Liver (tissue), 9 donors: ENCODE measurements around the gene ALG12. TPM values are rescaled to one million over a fixed set of nuclear protein-coding genes. Genes with fewer than 3 reads are reported as not detected.

Experiments
- DNase-seq: peaks from one replicate; pipeline ENCODE4 v3.0.0-alpha.2; 2017; ENCODE audit warnings: low spot score
- H3K27ac ChIP-seq, 2 donors: one replicate each; pipeline ENCODE4 v1.7.0; 2013; ENCODE audit warnings: inconsistent platforms in 2 of 2, low read length in 2 of 2, control low read depth in 1 of 2, low read depth in 1 of 2, mild to moderate bottlenecking in 1 of 2
- H3K27me3 ChIP-seq, 4 donors: one replicate each; pipeline versions ENCODE4 v1.6.1 to v1.7.0; 2013; ENCODE audit warnings: low read length in 3 of 4, inconsistent platforms in 1 of 4, mild to moderate bottlenecking in 1 of 4, moderate library complexity in 1 of 4; ENCODE audit not compliant: control insufficient read depth in 4 of 4, insufficient read depth in 4 of 4
- H3K36me3 ChIP-seq, 4 donors: one replicate each; pipeline versions ENCODE4 v1.6.1 to v1.7.0; 2013; ENCODE audit warnings: low read length in 3 of 4, mild to moderate bottlenecking in 3 of 4, low read depth in 1 of 4, moderate library complexity in 1 of 4; ENCODE audit not compliant: control insufficient read depth in 4 of 4, insufficient read depth in 3 of 4
- H3K4me1 ChIP-seq, 4 donors: one replicate each; pipeline versions ENCODE4 v1.6.1 to v1.7.0; 2013; ENCODE audit warnings: low read length in 3 of 4, mild to moderate bottlenecking in 3 of 4, moderate library complexity in 1 of 4; ENCODE audit not compliant: control insufficient read depth in 4 of 4, insufficient read depth in 4 of 4
- H3K4me3 ChIP-seq, 3 donors: one replicate each; pipeline versions ENCODE4 v1.6.1 to v1.7.0; 2013; ENCODE audit warnings: low read length in 3 of 3, control low read depth in 1 of 3, low read depth in 1 of 3, mild to moderate bottlenecking in 1 of 3
- H3K9ac ChIP-seq, 2 donors: one replicate each; pipeline ENCODE4 v1.7.0; 2013; ENCODE audit warnings: low read length in 2 of 2, mild to moderate bottlenecking in 2 of 2, moderate library complexity in 2 of 2, control low read depth in 1 of 2, low read depth in 1 of 2
- H3K9me3 ChIP-seq, 4 donors: one replicate each; pipeline versions ENCODE4 v1.6.1 to v1.7.0; 2013; ENCODE audit warnings: low read length in 3 of 4; ENCODE audit not compliant: control insufficient read depth in 4 of 4
- ATF3 ChIP-seq: IDR thresholded peaks from 2 replicates; pipeline ENCODE4 v1.6.1; 2016; ENCODE audit warnings: antibody characterized with exemption
- CTCF ChIP-seq: fragments of 150-350 bp; IDR thresholded peaks from 2 replicates; pipeline ENCODE4 v1.5.1; 2017; ENCODE audit warnings: improper control_type of control experiment, low read depth, low read length; ENCODE audit not compliant: missing input control
- EGR1 ChIP-seq, 2 donors: IDR thresholded peaks; 2 replicates each; pipeline ENCODE4 v1.6.1; 2016 to 2018; ENCODE audit warnings: antibody characterized with exemption in 2 of 2, low read depth in 2 of 2
- FOXA1 ChIP-seq: IDR thresholded peaks from 2 replicates; pipeline ENCODE4 v1.6.1; 2016; ENCODE audit warnings: antibody characterized with exemption
- FOXA2 ChIP-seq: IDR thresholded peaks from 2 replicates; pipeline ENCODE4 v1.6.1; 2016; ENCODE audit warnings: antibody characterized with exemption
- GABPA ChIP-seq, 2 donors: IDR thresholded peaks in 1 of 2; conservative IDR thresholded peaks in 1 of 2; 2 replicates each; pipeline ENCODE4 v1.6.1; 2016; ENCODE audit warnings: antibody characterized with exemption in 2 of 2, mild to moderate bottlenecking in 1 of 2, moderate library complexity in 1 of 2
- HNF4A ChIP-seq, 2 donors: conservative IDR thresholded peaks; 2 replicates each; pipeline ENCODE4 v1.6.1; 2016; ENCODE audit warnings: antibody characterized with exemption in 2 of 2, mild to moderate bottlenecking in 2 of 2
- HNF4G ChIP-seq: IDR thresholded peaks from 2 replicates; pipeline ENCODE4 v1.6.1; 2016; ENCODE audit warnings: antibody characterized with exemption
- JUND ChIP-seq, 2 donors: IDR thresholded peaks; 2 replicates each; pipeline ENCODE4 v1.6.1; 2016; ENCODE audit warnings: antibody characterized with exemption in 2 of 2
- MAX ChIP-seq: IDR thresholded peaks from 2 replicates; pipeline ENCODE4 v1.6.1; 2016; ENCODE audit warnings: antibody characterized with exemption
- NR2F2 ChIP-seq: IDR thresholded peaks from 2 replicates; pipeline ENCODE4 v1.6.1; 2016; ENCODE audit warnings: antibody characterized with exemption
- RAD21 ChIP-seq, 2 donors: IDR thresholded peaks; 2 replicates each; pipeline ENCODE4 v1.6.1; 2016; ENCODE audit warnings: antibody characterized with exemption in 2 of 2, mild to moderate bottlenecking in 2 of 2
- REST ChIP-seq: IDR thresholded peaks from 2 replicates; pipeline ENCODE4 v1.6.1; 2016; ENCODE audit warnings: antibody characterized with exemption, mild to moderate bottlenecking
- RXRA ChIP-seq, 2 donors: IDR thresholded peaks; 2 replicates each; pipeline ENCODE4 v1.6.1; 2017 to 2018; ENCODE audit warnings: antibody characterized with exemption in 2 of 2, mild to moderate bottlenecking in 1 of 2
- SP1 ChIP-seq: IDR thresholded peaks from 2 replicates; pipeline ENCODE4 v1.6.1; 2018; ENCODE audit warnings: antibody characterized with exemption, mild to moderate bottlenecking
- TAF1 ChIP-seq: conservative IDR thresholded peaks from 2 replicates; pipeline ENCODE4 v1.6.1; 2016; ENCODE audit warnings: antibody characterized with exemption, mild to moderate bottlenecking
- YY1 ChIP-seq: IDR thresholded peaks from 2 replicates; pipeline ENCODE4 v1.6.1; 2016; ENCODE audit warnings: antibody characterized with exemption, mild to moderate bottlenecking
- ZBTB33 ChIP-seq: IDR thresholded peaks from 2 replicates; pipeline ENCODE4 v1.6.1; 2016; ENCODE audit warnings: antibody characterized with exemption
- WGBS: extraction: QIAGEN DNeasy Blood & Tissue Kit; methylation state at CpG from one replicate; pipeline ENCODE4 v1.1.7; 2013; 5-methylcytosine and 5-hydroxymethylcytosine counted together
- polyA plus RNA-seq, 2 donors: library from polyadenylated mRNA; stranded (reverse) in 1 of 2; unstranded in 1 of 2; fragments of 200-250 nt in 1 of 2; fragments of >200 nt in 1 of 2; fragmentation: Nextera tagmentation in 1 of 2; extraction: Ambion mirVana in 1 of 2; gene quantifications; one replicate each; pipeline versions ENCODE4 v1.2.1 to v1.2.3, GENCODE V29; 2013 to 2015
- total RNA-seq, 2 donors: library from RNA; depleted of rRNA; stranded (reverse); fragments of >200 nt; gene quantifications; one replicate each; pipeline ENCODE4 v1.2.3, GENCODE V29; 2014
- donor health status: healthy.
- donor health status: healthy.
- donor health status: healthy.
- donor health status: healthy.
- donor health status: healthy.

Gene ALG12
- total and polyA plus RNA-seq, 4 donors = 10.4 to 20.2 (median 14.0) TPM

- DNase-seq = no peak
- Histone ChIP-seq H3K36me3 (peaks cover 15 to 58% (median 19%) of the 10 kb centered on the region in 4 donors), H3K9ac (no peak overlapping the region), H3K4me3 (no peak overlapping the region), H3K27me3 (no peaks in the 10 kb centered on the region), H3K27ac (no peak overlapping the region), H3K4me1 (no peaks in the 10 kb centered on the region), H3K9me3 (no peaks in the 10 kb centered on the region)
- WGBS = 97% methylated on average over 19 of the region's 19 CpGs
- TF ChIP-seq HNF4G = no peak
- no peak for TF ChIP-seq FOXA1
- TF ChIP-seq HNF4A (conservative IDR thresholded peaks at IDR 0.05) = no peak
- TF ChIP-seq MAX = no peak
- no peak for TF ChIP-seq CTCF
- TF ChIP-seq JUND (IDR thresholded peaks at IDR 0.05) = no peak
- TF ChIP-seq GABPA (IDR thresholded peaks at IDR 0.05 in 1 of 2, conservative IDR thresholded peaks at IDR 0.05 in 1 of 2) = no peak
- no peak for TF ChIP-seq ATF3
- TF ChIP-seq REST = no peak
Observed at GRCh38 chr22:49907807-49908206, 10.4 kb downstream of the ALG12 start.

GRCh38 chr22:49906799-49907290 is 11.4 kb downstream of the ALG12 start:
- Histone ChIP-seq H3K27ac (no peak overlapping the region), H3K4me1 (no peaks in the 10 kb centered on the region), H3K9ac (no peak overlapping the region), H3K4me3 (no peak overlapping the region), H3K27me3 (no peaks in the 10 kb centered on the region), H3K9me3 (no peaks in the 10 kb centered on the region), H3K36me3 (peaks cover 12 to 60% (median 21%) of the 10 kb centered on the region in 4 donors)
- DNase-seq = no peak
- WGBS = 95% methylated on average over 14 of the region's 14 CpGs
- TF ChIP-seq EGR1 (IDR thresholded peaks at IDR 0.05; ENCODE audit: low read depth in 2 of 2) (no peak), SP1 (no peak), RAD21 (IDR thresholded peaks at IDR 0.05) (no peak), HNF4G (no peak), TAF1 (no peak), ATF3 (no peak), HNF4A (conservative IDR thresholded peaks at IDR 0.05) (no peak), RXRA (IDR thresholded peaks at IDR 0.05) (no peak), FOXA1 (no peak), MAX (no peak), GABPA (IDR thresholded peaks at IDR 0.05 in 1 of 2, conservative IDR thresholded peaks at IDR 0.05 in 1 of 2) (no peak), CTCF (no peak), FOXA2 (no peak), YY1 (no peak), JUND (IDR thresholded peaks at IDR 0.05) (no peak), NR2F2 (no peak), ZBTB33 (no peak)
